HG03520 (cell line): ENCODE results near the gene PPY.
"Not testable (repeated sequence)": the region's sequence is repeated elsewhere in the genome, so short reads cannot be mapped to it uniquely, and the experiment has no call there.

Experiments used
- ATAC-seq: cut with Tn5 transposase; IDR thresholded peaks from one replicate; pipeline ENCODE4 v1.9.1; 2021; ENCODE audit warnings: mild to moderate bottlenecking, moderate library complexity; ENCODE audit not compliant: unreplicated experiment

The PPY gene

GRCh38 chr17:43966276-43966675, 24.0 kb upstream of the PPY start:
- no peak for ATAC-seq

- no peak for ATAC-seq
Measured at GRCh38 chr17:43962479-43962878, 20.2 kb upstream of the PPY start.

- no peak for ATAC-seq
Measured at GRCh38 chr17:43961954-43962353, 19.7 kb upstream of the PPY start.

- ATAC-seq, result not testable (repeated sequence)
Measured at GRCh38 chr17:43961292-43961691, 19.0 kb upstream of the PPY start.

GRCh38 chr17:43958748-43959352, 16.6 kb upstream of the PPY start:
- ATAC-seq, result no peak

GRCh38 chr17:43956222-43956621, 13.9 kb upstream of the PPY start:
- no peak for ATAC-seq

- ATAC-seq, result no peak
Measured at GRCh38 chr17:43953746-43954145, 11.5 kb upstream of the PPY start, which contains the start of gene PYY. PYY (minus strand) TSS chr17:43953940; CDS start chr17:43953483, 457 bp downstream.

GRCh38 chr17:43952724-43953666, 10.7 kb upstream of the PPY start:
- ATAC-seq, result no peak

- no peak for ATAC-seq
Measured at GRCh38 chr17:43952351-43952723, 10.1 kb upstream of the PPY start.

- no peak for ATAC-seq
Measured at GRCh38 chr17:43951750-43952149, 9.5 kb upstream of the PPY start.

- no peak for ATAC-seq
Measured at GRCh38 chr17:43950554-43950953, 8.3 kb upstream of the PPY start.

GRCh38 chr17:43949781-43950180, 7.5 kb upstream of the PPY start:
- ATAC-seq, result no peak

- ATAC-seq, result no peak
Measured at GRCh38 chr17:43946781-43947180, 4.5 kb upstream of the PPY start.

GRCh38 chr17:43945074-43945829, 3.0 kb upstream of the PPY start:
- ATAC-seq, result no peak

- no peak for ATAC-seq
Measured at GRCh38 chr17:43940630-43941029, 1.6 kb downstream of the PPY start.

- no peak for ATAC-seq
Measured at GRCh38 chr17:43939886-43940285, 2.4 kb downstream of the PPY start.

GRCh38 chr17:43939452-43939851, 2.8 kb downstream of the PPY start:
- ATAC-seq, result not testable (repeated sequence)

- no peak for ATAC-seq
Measured at GRCh38 chr17:43938838-43939182, 3.5 kb downstream of the PPY start.

- no peak for ATAC-seq
Measured at GRCh38 chr17:43936434-43936833, 5.8 kb downstream of the PPY start.

- no peak for ATAC-seq
Measured at GRCh38 chr17:43935926-43936261, 6.4 kb downstream of the PPY start.

- ATAC-seq, result no peak
Measured at GRCh38 chr17:43935204-43935925, 6.9 kb downstream of the PPY start.
